Stimulated activated CD8-positive, alpha-beta memory T cell treated with anti-CD3 and anti-CD28 coated beads, Interleukin-7, amount 100 ng/mL, for 4 hours (primary cell): ENCODE measurements around the gene TERT.
"Not testable (repeated sequence)": the region's sequence is repeated elsewhere in the genome, so short reads cannot be mapped to it uniquely, and the experiment has no call there.

Source experiments
- DNase-seq, 2 donors: peaks; one replicate each; pipeline ENCODE4 v3.0.0-alpha.2; 2020; ENCODE audit warnings: low read depth in 2 of 2

TERT gene

GRCh38 chr5:1294206-1294834 is 548 bp downstream of the TERT start:
- no peak for DNase-seq

DNA sequence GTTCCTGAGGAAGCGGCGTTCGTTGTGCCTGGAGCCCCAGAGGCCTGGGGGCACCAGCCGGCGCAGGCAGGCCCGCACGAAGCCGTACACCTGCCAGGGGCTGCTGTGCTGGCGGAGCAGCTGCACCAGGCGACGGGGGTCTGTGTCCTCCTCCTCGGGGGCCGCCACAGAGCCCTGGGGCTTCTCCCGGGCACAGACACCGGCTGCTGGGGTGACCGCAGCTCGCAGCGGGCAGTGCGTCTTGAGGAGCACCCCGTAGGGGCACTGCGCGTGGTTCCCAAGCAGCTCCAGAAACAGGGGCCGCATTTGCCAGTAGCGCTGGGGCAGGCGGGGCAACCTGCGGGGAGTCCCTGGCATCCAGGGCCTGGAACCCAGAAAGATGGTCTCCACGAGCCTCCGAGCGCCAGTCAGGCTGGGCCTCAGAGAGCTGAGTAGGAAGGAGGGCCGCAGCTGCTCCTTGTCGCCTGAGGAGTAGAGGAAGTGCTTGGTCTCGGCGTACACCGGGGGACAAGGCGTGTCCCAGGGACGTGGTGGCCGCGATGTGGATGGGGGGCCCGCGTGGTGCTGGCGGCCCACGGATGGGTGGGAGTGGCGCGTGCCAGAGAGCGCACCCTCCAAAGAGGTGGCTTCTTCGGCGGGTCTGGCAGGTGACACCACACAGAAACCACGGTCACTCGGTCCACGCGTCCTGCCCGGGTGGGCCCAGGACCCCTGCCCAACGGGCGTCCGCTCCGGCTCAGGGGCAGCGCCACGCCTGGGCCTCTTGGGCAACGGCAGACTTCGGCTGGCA is 1.3 kb downstream of the TERT start:
- no peak for DNase-seq

DNA sequence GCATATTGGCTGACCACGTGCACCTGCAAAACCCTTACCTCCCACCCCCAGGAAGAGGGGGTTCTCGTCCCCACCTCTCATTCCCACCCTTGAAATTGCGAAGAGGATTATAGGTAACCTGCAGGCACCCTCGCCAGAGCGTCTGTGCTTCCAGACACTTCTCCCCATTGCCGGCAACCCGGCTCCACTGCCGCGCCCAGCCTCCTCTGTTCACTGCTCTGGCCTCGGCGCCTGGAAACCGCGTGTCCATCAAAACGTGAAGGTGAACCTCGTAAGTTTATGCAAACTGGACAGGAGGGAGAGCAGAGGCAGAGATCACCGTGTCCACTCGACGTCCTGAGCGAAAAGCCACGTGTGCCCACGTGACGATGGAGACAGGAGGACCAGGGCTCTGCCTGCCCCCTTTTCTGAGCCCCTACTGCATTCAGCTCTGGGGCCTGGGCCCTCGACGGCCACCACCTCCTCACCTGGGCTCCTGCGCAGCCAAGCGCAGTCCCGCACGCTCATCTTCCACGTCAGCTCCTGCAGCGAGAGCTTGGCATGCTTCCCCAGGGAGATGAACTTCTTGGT is 1.9 kb downstream of the TERT start:
- no peak for DNase-seq

GRCh38 chr5:1292139-1292538 is 2.7 kb downstream of the TERT start:
- no peak for DNase-seq

DNA sequence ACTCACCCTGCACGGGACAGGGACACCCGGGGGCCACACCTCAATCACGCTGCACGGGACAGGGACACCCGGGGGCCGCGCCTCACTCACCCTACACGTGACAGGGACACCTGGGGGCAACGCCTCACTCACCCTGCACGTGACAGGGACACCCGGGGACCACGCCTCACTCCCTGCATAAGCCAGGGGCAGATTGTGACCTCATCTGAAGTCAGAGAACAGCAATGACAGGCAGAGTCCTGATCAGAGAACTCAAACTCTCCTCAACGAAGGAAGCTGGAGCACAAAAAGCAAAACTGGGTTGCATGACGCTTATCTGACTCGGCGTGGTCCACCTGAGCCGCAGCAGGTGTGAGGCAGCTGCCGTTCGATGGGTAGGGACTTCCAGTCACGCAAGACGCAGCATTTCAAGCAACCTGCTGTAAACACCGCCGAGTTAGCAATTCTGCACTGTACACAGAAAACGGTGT is 3.2 kb downstream of the TERT start:
- no peak for DNase-seq

GRCh38 chr5:1290956-1291355 is 3.9 kb downstream of the TERT start:
- DNase-seq = not testable (repeated sequence)

- not testable (repeated sequence) for DNase-seq
These were observed 5.3 kb downstream of the TERT start for GRCh38 chr5:1289559-1289958.

DNA sequence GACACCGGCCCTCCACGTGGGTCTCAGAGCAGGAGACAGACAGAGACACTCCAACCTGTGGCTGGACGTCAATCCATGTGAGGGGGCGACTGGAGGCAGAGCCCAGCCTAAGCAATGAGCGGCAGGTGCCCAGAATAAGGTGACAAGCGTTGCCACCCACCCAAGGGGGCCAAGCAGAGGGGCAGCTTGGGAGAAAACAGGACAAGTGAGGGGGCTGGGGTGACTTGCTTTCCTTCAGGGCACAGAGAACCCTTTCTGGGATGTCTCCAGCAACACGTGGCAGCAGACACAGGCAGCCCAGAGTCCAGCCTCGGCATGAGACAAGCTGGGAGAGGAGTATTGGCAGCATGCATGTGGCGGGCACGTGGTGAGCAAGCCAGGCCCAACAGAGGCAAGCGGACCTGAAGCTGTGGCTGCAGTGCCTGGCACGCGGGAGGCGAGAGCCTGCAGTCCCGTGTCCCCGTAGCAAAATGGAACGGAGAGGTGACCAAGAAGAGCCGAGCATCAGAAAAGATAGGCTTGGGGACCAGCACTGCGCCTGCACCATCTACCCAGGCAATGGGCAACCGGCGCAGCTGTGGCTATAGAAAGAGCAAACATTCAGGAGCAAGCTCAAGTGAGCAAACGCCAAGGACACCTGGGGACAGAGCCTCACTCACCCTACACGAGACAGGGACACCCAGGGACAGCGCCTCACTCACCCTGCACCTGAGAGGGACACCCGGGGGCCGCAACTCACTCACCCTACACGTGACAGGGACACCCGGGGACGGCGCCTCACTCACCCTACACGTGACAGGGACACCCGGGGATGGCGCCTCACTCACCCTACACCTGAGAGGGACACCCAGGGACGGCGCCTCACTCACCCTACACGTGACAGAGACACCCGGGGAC is 6.2 kb downstream of the TERT start:
- DNase-seq = no peak

DNA sequence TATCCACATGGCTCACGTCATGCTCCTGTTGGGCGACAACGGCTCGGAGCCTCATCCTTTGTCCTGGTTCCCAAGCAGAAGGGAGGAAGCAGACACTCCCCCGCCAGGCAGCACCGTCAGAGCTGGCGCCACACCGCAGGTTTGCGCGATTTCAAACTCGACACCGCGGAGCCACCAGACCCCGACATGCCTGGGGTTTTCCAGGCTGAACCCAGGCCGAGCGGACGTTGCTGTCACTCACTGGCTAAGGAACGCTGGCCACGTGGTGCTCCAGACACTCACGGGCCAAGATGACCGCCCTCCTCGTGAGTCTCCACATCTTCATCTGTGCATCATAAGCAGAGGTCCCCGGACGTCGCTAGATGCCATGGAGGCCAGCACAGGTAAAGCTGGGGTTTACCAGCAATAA is 9.0 kb downstream of the TERT start:
- no peak for DNase-seq

GRCh38 chr5:1285141-1285540 is 9.7 kb downstream of the TERT start:
- DNase-seq = no peak

- DNase-seq = not testable (repeated sequence)
These were observed 10.4 kb downstream of the TERT start for GRCh38 chr5:1284336-1284970.

- not testable (repeated sequence) for DNase-seq
These were observed 11.2 kb downstream of the TERT start for GRCh38 chr5:1283729-1284041.

GRCh38 chr5:1282993-1283728 is 11.7 kb downstream of the TERT start:
- DNase-seq = not testable (repeated sequence)

DNA sequence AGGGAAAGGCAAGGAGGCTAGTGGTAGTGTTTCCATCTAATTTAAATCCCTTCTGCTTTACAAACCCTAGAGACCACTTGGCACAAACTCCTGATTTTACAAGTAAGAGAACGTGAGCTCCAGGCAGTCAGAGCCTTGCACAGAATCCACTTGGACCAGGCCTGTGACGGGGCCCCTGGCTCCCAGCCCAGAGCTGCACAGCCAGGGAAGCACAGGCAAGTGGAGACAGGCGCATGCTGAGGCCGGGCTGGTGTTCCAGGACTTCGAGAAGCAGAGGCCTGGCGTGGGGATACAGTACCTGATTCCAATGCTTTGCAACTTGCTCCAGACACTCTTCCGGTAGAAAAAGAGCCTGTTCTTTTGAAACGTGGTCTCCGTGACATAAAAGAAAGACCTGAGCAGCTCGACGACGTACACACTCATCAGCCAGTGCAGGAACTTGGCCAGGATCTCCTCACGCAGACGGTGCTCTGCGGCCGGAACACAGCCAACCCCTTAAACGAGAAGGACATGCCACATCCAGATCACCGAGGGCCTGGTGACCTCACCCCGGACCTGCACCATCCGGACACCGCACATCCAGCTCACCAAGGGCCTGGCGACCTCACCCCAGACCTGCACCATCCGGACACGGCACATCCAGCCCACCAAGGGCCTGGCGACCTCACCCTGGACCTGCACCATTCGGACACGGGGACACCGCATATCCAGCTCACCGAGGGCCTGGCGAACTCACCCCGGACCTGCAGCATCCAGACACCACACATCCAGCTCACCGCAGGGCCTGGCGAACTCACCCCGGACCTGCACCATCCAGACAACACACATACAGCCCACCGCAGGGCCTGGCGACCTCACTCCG is 12.5 kb downstream of the TERT start:
- DNase-seq = no peak

GRCh38 chr5:1281038-1281882 is 13.6 kb downstream of the TERT start:
- DNase-seq = no peak

GRCh38 chr5:1280177-1281037 is 14.5 kb downstream of the TERT start:
- no peak for DNase-seq

DNA sequence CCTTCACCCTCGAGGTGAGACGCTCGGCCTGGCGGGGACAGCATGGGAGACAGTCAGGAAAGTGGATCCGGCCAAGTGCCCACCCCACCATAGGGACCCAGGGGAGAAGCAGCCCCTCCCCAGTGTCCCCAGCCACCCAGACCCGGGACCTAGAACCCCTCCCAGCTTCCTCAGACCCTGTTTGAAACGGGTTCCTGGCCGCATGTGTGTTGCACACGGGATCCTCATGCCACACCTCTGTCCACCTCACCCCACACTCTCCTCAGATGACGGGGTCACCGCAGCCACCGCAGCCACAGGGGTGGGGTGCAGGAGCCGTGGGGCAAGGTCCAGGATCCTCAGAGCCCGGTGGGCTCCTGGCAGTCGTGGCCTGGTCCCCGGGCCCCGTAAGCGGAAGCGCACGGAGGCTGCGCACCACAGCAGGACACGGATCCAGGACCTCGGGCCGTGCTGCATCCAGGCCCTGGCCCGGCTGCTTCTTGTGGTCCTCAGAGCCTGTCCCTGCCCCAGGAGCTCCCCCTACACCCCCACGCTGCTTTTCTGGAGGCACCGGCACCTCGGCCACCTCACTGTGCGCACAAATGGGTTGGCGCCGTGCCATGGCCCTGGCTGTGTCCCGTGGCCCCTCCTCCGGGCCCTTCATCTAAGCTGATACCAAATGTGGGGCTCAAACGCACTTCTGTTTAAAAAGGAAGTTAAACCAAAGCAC is 15.3 kb downstream of the TERT start:
- DNase-seq = no peak
